ENCODE data around the gene DNASE1L2.

- TF ChIP-seq ZNF274 (IDR thresholded peaks at IDR 0.05; ENCODE audit: low read depth, low read length) (no peak), YY1 (IDR thresholded peaks at IDR 0.05; ENCODE audit: insufficient read depth, insufficient read length) (no peak)
Measured at GRCh38 chr16:2282866-2283555, 46.8 kb downstream of the DNASE1L2 start.

All from NT2/D1 (cell line).